Fibroblast of skin of left quadriceps (primary cell): ENCODE results near the gene KCTD14.
A peak's percentile ranks its signal among the peaks of the same experiment; 100 is the strongest.
"Not testable (repeated sequence)": the region's sequence is repeated elsewhere in the genome, so short reads cannot be mapped to it uniquely, and the experiment has no call there.

Experiments used
- DNase-seq, 2 experiments: peaks; one replicate each; pipeline ENCODE4 v3.0.0-alpha.2; 2013; ENCODE audit warnings: low read depth in 2 of 2

Gene KCTD14

GRCh38 chr11:78048561-78048960 is 25.5 kb upstream of the KCTD14 start:
- no peak for DNase-seq

GRCh38 chr11:78046486-78046854 is 23.4 kb upstream of the KCTD14 start:
- no peak for DNase-seq

GRCh38 chr11:78045851-78046485 is 22.9 kb upstream of the KCTD14 start:
- DNase-seq, result peak; percentile 49 to 53

- no peak for DNase-seq
Observed at GRCh38 chr11:78044706-78045105, 21.6 kb upstream of the KCTD14 start.

- DNase-seq, result no peak
Observed at GRCh38 chr11:78041843-78042440, 18.9 kb upstream of the KCTD14 start.

- not testable (repeated sequence) for DNase-seq
Observed at GRCh38 chr11:78041380-78041719, 18.3 kb upstream of the KCTD14 start.

GRCh38 chr11:78040691-78041379 is 17.8 kb upstream of the KCTD14 start:
- DNase-seq, result no peak

GRCh38 chr11:78039919-78040671 is 17.0 kb upstream of the KCTD14 start:
- DNase-seq, result peak; percentile 68 to 72

GRCh38 chr11:78039391-78039918 is 16.4 kb upstream of the KCTD14 start:
- DNase-seq, result no peak

- DNase-seq, result no peak
Observed at GRCh38 chr11:78038697-78039313, 15.7 kb upstream of the KCTD14 start.

GRCh38 chr11:78037825-78038620 is 14.9 kb upstream of the KCTD14 start:
- DNase-seq, result no peak

GRCh38 chr11:78037056-78037455 is 14.0 kb upstream of the KCTD14 start:
- no peak for DNase-seq

- DNase-seq, result no peak
Observed at GRCh38 chr11:78036313-78036712, 13.2 kb upstream of the KCTD14 start.

GRCh38 chr11:78034623-78035022 is 11.5 kb upstream of the KCTD14 start:
- no peak for DNase-seq

- DNase-seq, result no peak
Observed at GRCh38 chr11:78033040-78033439, 10.0 kb upstream of the KCTD14 start.

- DNase-seq, result no peak
Observed at GRCh38 chr11:78032090-78032489, 9.0 kb upstream of the KCTD14 start.

GRCh38 chr11:78031629-78032028 is 8.6 kb upstream of the KCTD14 start:
- DNase-seq, result no peak

GRCh38 chr11:78030429-78031325 is 7.6 kb upstream of the KCTD14 start:
- DNase-seq, result peak in 1 of 2 experiments; percentile 29

GRCh38 chr11:78028423-78028822 is 5.3 kb upstream of the KCTD14 start:
- not testable (repeated sequence) for DNase-seq

GRCh38 chr11:78027759-78028158 is 4.7 kb upstream of the KCTD14 start:
- no peak for DNase-seq
